HL-60 (cell line): ENCODE results near the gene TMEM135.

ENCODE experiments used
- DNase-seq, 2 experiments: peaks; one replicate each; pipeline ENCODE4 v3.0.0-alpha.2; 2010 to 2020; ENCODE audit warnings: low read depth in 1 of 2, low spot score in 1 of 2
- H3K27ac ChIP-seq: fragments of 250-450 bp; sonication (Bioruptor Pico); replicated peaks from 2 replicates; pipeline ENCODE4 v1.5.1; 2020; ENCODE audit warnings: mild to moderate bottlenecking, moderate library complexity
- H3K27me3 ChIP-seq: fragments of 250-450 bp; sonication (Bioruptor Pico); 2 replicates; pipeline ENCODE4 v1.5.1; 2021; ENCODE audit warnings: mild to moderate bottlenecking, moderate library complexity; ENCODE audit not compliant: insufficient read depth, poor library complexity, severe bottlenecking
- H3K4me3 ChIP-seq: replicated peaks from 2 replicates; pipeline ENCODE4 v1.5.1; 2011; ENCODE audit warnings: mild to moderate bottlenecking, control low read depth, low read length; ENCODE audit not compliant: insufficient read depth
- CTCF ChIP-seq: IDR thresholded peaks from one replicate; pipeline ENCODE4 v1.5.1; 2011; ENCODE audit warnings: low read length, control low read depth, inconsistent platforms; ENCODE audit not compliant: insufficient read depth
- GABPA ChIP-seq: IDR thresholded peaks from 2 replicates; pipeline ENCODE4 v1.6.1; 2012; ENCODE audit warnings: low read depth
- POLR2AphosphoS5 ChIP-seq: IDR thresholded peaks from 2 replicates; pipeline ENCODE4 v1.6.1; 2012; ENCODE audit warnings: low read depth
- SPI1 ChIP-seq: IDR thresholded peaks from 2 replicates; pipeline ENCODE4 v1.6.1; 2012; ENCODE audit warnings: low read depth, mild to moderate bottlenecking, borderline replicate concordance
- TF ChIP-seq, protein P1 (sequence below): IDR thresholded peaks from 2 replicates; pipeline ENCODE4 v1.6.1; 2012; ENCODE audit warnings: low read depth; ENCODE audit not compliant: insufficient replicate concordance

Gene TMEM135

GRCh38 chr11:87083029-87083428 is 45.3 kb downstream of the TMEM135 start:
- H3K27me3 ChIP-seq = no peaks in the 10 kb centered on the region
- DNase-seq = no peak
- TF ChIP-seq GABPA (no peak), CTCF (no peak), POLR2AphosphoS5 (no peak), SPI1 (no peak)
- TF ChIP-seq, protein P1, sequence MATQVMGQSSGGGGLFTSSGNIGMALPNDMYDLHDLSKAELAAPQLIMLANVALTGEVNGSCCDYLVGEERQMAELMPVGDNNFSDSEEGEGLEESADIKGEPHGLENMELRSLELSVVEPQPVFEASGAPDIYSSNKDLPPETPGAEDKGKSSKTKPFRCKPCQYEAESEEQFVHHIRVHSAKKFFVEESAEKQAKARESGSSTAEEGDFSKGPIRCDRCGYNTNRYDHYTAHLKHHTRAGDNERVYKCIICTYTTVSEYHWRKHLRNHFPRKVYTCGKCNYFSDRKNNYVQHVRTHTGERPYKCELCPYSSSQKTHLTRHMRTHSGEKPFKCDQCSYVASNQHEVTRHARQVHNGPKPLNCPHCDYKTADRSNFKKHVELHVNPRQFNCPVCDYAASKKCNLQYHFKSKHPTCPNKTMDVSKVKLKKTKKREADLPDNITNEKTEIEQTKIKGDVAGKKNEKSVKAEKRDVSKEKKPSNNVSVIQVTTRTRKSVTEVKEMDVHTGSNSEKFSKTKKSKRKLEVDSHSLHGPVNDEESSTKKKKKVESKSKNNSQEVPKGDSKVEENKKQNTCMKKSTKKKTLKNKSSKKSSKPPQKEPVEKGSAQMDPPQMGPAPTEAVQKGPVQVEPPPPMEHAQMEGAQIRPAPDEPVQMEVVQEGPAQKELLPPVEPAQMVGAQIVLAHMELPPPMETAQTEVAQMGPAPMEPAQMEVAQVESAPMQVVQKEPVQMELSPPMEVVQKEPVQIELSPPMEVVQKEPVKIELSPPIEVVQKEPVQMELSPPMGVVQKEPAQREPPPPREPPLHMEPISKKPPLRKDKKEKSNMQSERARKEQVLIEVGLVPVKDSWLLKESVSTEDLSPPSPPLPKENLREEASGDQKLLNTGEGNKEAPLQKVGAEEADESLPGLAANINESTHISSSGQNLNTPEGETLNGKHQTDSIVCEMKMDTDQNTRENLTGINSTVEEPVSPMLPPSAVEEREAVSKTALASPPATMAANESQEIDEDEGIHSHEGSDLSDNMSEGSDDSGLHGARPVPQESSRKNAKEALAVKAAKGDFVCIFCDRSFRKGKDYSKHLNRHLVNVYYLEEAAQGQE = no peak
- H3K27ac ChIP-seq = no peak overlapping the region
- no peak overlapping the region for H3K4me3 ChIP-seq

- DNase-seq = no peak
- H3K4me3 ChIP-seq = no peak overlapping the region
- no peaks in the 10 kb centered on the region for H3K27me3 ChIP-seq
- TF ChIP-seq POLR2AphosphoS5 = no peak
- no peak for TF ChIP-seq GABPA
- TF ChIP-seq CTCF = no peak
- TF ChIP-seq SPI1 = no peak
- TF ChIP-seq, protein P1 = no peak
- H3K27ac ChIP-seq = no peak overlapping the region
Observed at GRCh38 chr11:87092159-87092558, 54.4 kb downstream of the TMEM135 start.

- Histone ChIP-seq H3K27ac (no peak overlapping the region), H3K4me3 (no peak overlapping the region), H3K27me3 (no peaks in the 10 kb centered on the region)
- TF ChIP-seq, protein P1 = no peak
- TF ChIP-seq CTCF (no peak), SPI1 (no peak), GABPA (no peak), POLR2AphosphoS5 (no peak)
- DNase-seq = no peak
Observed at GRCh38 chr11:87092567-87092966, 54.8 kb downstream of the TMEM135 start.
